ENCODE measurements around the gene PAM16.

The PAM16 gene

GRCh38 chr16:4383591-4384444 lies 32.7 kb upstream of the PAM16 start:
- no peak for DNase-seq (ENCODE audit: low read depth)

GRCh38 chr16:4382795-4383357 lies 31.8 kb upstream of the PAM16 start:
- DNase-seq (ENCODE audit: low read depth) = no peak

- no peak for DNase-seq (ENCODE audit: low read depth)
Observed at GRCh38 chr16:4381935-4382794, 31.0 kb upstream of the PAM16 start.

- no peak for DNase-seq (ENCODE audit: low read depth)
Observed at GRCh38 chr16:4381072-4381934, 30.2 kb upstream of the PAM16 start.

GRCh38 chr16:4380119-4381063 lies 29.3 kb upstream of the PAM16 start:
- no peak for DNase-seq (ENCODE audit: low read depth)

- DNase-seq (ENCODE audit: low read depth) = no peak
Observed at GRCh38 chr16:4378999-4379690, 28.0 kb upstream of the PAM16 start.

- no peak for DNase-seq (ENCODE audit: low read depth)
Observed at GRCh38 chr16:4378161-4378666, 27.1 kb upstream of the PAM16 start.

- DNase-seq (ENCODE audit: low read depth) = no peak
Observed at GRCh38 chr16:4377573-4378154, 26.5 kb upstream of the PAM16 start.

GRCh38 chr16:4376893-4377572 lies 25.9 kb upstream of the PAM16 start:
- no peak for DNase-seq (ENCODE audit: low read depth)

GRCh38 chr16:4376126-4376892 lies 25.2 kb upstream of the PAM16 start:
- no peak for DNase-seq (ENCODE audit: low read depth)

- no peak for DNase-seq (ENCODE audit: low read depth)
Observed at GRCh38 chr16:4375717-4376116, 24.6 kb upstream of the PAM16 start.

- no peak for DNase-seq (ENCODE audit: low read depth)
Observed at GRCh38 chr16:4373909-4374742, 23.0 kb upstream of the PAM16 start.

GRCh38 chr16:4373356-4373908 lies 22.3 kb upstream of the PAM16 start:
- no peak for DNase-seq (ENCODE audit: low read depth)

- no peak for DNase-seq (ENCODE audit: low read depth)
Observed at GRCh38 chr16:4372578-4373355, 21.6 kb upstream of the PAM16 start.

GRCh38 chr16:4372001-4372577 lies 21.0 kb upstream of the PAM16 start:
- no peak for DNase-seq (ENCODE audit: low read depth)

Data from T-helper 22 cell (primary cell).